ENCODE measurements around the gene SHTN1.

The SHTN1 gene

DNA sequence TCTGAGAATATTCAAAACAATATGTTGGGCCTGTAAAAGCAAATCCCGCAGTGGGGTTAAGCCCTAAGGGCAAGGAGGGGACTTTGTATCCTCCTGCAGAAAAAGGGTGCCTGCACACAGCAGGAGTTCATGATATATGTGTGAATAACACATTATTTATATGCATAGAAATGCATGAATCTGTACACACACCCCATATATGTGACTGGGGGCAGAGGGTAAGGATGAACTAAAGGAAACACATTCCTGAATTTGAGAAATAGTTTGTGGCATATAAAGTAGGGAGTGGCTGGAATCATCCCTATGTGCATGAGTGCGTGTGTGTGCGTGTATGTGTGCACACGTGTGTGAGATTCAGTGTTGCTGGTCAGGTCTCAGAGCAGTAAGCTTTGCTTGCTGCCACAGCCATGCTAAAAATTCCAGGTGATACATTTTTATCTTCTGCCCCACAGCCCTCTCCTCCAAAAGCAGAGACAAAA, 136.8 kb downstream of the SHTN1 start:
- no peak for DNase-seq

DNA sequence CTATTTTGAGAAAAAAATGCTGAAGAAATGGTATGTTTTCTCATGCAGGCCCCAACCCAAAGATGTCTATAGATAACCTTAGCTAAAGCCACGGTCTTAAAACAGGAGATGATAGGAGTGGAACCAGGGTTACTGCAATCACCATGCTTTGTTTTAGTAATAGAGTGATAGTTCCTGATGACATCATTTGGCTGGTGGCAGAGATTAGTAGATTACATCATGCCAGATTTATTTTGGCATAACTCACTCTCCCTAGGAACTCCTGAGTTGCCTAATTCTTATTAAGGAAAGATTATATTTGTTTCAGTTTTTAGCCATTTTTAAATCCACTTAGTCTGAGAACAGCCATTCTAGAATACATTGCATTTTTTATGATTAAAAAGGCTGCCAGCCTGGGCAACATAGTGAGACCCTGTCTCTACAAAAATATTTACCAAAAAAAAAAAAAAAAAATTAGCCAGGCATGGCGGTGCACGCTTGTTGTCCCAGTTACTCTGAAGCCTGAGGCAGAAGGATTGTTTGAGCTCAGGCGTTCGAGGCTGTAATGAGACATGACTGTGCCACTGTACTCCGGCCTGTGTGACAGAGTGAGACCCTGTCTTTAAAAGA, 137.9 kb downstream of the SHTN1 start:
- DNase-seq, result no peak

DNA sequence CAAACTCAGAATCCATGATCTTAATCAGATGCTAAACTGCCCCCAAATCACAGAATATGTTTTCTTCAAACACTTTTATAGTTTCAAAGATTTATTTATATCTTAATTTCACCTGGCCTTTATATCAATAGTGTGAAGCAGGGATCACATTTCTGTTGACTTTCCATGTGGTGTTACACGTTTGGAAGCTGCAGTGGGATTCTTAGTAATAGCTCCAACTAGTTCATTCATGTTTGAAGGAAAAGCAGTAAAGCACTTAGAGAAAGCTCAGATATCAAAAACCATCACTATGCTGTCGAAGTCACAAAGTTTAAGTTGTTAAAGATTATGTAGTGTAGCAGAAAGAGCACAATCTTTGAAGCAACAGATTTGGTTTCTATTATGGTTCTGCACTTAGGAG, 138.9 kb downstream of the SHTN1 start:
- DNase-seq, result no peak

- DNase-seq, result no peak
Observed at GRCh38 chr10:116864436-116864835, 140.6 kb downstream of the SHTN1 start.

GRCh38 chr10:116861796-116862195, 143.2 kb downstream of the SHTN1 start:
- no peak for DNase-seq

DNA sequence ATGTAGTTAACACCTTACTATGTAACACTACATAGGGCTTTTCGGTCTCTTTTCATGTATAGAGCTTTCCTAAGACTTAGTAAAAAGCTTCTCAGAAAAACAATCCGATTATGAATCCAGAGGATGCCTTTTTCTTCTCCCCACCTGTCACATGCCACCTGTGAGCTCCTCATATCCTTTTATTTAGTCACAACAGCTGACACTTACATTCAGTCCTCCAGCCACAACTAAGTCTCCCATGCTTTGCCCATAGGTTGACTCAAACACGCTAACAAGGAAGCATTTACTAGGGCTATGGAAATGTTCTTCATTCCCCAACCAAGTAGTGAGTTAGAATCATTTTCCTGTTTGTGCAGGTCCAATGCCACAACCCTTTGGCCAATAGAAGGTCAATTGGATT, 147.8 kb downstream of the SHTN1 start:
- DNase-seq, result no peak

DNA sequence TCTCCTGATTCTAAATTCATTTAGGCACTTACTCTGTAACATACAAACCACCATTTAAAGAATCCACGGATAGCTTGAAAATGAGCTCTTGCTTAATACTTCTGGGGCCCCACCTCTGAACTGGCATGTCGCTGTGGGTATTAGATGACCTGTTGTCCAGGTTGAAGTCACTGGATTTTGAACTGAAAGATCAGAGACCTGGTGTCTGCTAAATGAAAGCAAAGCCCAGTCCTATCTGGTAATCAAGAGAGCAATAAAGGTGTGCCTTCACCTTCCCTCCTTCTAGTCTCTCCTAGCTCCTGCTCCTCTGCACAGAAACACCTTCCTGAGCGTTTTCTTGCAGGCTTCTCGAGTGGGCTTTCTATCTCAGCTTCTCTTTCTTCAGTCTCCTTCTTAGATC, 151.3 kb downstream of the SHTN1 start:
- DNase-seq, result no peak

DNA sequence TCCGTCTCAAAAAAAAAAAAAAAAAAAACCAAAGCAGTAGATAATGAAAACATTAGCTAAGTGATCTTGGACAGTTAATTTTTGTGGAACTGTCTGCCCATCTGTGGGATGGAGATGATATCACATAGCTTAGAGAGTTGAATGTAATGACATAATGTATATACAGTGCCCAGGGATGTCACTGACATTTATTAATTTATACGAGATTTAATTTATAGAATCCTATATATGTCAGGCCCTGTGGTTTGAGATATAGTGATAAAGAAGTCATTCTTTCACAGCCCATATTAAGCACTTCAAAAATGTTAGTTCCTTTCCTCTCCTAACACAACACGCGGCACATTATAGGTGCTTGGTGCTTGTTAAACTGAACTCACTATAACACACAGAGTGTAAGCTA, 151.7 kb downstream of the SHTN1 start:
- DNase-seq, result no peak

DNA sequence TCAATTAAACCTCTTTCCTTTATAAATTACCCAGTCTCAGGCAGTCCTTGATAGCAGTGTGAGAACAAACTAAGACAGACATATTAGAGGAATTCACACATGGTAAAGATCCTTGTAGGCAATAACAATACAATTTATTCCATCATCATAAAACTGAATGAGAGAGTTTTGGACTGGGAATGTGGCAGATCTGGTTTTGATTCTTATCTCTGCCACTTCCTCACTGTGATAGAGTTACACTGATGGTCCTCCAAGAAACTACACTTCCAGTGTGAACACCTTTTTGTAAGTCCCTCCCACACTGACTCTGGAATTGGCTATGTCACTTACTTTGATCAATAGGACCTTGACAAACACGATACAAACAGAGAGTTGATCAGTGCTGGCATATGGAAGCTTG, 152.7 kb downstream of the SHTN1 start:
- no peak for DNase-seq

DNA sequence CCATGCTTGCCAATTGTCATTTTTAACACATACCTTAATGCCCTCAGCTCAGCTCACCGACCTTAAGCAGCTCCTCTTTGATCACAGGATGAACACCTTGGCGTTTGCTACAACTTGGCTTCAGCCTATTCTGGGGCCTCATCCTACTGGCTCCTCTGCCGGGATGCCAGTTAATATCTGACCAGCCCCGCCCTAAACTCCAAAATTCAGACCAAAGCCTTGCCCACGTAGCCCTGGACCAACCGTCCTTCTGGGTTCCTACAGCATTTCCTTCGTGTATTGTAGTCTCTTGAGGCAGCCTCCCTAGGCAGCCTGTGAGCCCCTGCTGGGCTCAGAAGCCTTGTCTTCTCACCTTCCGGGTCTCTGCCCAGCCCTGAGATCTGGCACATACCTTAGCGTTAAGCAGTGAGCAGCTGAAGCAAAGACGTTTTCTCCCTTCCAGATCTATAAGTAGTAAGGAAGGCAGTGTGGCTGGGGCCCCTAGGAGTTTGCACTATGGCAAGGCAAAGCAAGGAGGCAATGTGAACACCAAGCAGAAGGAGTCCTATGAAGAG, 154.9 kb downstream of the SHTN1 start:
- no peak for DNase-seq

- DNase-seq, result peak; percentile 40
Observed at GRCh38 chr10:116849248-116850057, 155.5 kb downstream of the SHTN1 start, which contains the start of gene ENO4. TSS of gene ENO4 (plus strand) at chr10:116849499. CDS start at chr10:116849567, 68 bp downstream.

DNA sequence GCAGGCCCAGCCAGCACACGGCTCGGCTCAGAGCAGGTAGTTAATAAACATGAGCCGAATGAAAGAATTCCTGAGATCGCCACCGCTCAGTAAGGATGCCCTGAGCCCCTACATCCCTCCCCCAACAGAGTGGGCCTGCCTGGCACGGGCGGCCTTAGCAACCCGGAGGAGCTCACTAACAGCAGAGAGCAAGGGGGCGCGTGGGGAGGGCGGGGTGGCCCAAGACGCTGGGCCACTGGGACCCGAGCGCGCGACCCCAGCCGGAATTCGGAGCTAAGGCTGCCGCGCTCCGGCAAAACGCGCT, 156.1 kb downstream of the SHTN1 start:
- DNase-seq, result no peak

DNA sequence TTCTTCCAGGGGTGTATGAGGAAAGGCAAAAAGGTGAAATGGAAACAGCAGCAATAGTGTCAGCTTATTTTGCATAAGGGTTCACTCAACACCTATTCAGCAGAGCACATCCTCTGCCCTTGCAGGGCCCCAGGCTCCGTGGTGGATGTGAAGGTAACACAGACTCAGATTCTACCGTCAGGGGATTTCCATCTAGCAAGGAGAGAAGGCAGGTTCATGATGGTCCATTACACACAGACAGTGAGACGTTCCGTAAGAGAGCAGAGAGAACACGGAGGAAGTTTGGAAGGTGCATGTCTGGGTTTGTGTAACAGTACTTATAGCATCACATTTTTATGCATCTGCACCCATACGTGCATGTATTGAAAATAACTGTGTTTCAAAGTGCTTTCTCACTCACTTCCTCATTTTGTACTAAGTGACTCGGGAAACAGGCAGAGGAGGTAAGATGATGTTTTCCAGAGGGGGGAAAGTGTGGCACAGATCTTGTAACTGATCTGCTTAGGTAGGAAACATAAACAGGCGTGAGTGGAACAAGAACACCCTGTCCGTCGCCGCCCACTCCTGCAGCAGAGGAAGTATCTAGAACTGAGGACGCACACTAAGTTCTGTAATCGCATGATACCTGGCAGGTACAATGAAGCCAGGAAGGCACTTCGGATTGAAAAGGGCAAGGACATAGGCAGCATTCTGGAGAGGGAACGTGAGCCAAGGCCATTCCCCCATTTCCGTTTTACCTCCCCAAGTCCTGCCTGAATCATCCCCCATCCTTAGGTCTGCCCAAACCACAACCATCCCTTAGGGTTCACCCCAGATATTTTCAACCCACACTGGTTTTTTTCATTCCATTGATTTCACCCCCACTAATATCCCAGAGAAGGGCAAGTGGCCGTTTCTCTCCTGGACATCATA, 156.7 kb downstream of the SHTN1 start:
- no peak for DNase-seq

GRCh38 chr10:116845823-116846222, 159.2 kb downstream of the SHTN1 start:
- no peak for DNase-seq

- DNase-seq, result no peak
Observed at GRCh38 chr10:116840389-116841075, 164.5 kb downstream of the SHTN1 start.

DNA sequence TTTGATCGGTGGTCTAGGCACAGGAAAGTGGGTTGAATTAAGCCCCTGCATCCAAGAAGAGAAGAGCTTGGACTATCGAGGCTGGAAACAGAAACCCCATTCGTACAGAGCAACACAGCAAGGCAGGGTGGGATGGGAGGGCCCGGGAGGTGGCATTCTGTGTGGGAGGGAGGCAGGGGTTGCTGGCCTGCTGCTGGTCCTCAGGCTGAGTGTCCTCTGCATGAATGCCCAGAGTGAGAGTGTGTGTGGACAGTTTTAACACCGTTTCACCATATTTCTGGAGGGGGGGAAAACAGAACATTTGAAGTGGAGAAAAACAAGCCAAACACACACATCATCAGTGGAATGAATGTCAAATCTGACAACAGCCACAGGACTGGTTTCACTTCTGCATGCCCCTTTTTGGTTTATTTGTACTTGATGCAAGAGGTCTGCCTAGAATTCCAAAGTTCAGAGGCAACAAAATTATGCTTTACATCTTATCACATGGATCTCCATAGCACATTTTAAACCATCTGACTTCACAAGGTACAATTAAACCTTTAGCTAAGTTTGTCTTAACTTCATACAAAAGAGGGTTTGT, 166.8 kb downstream of the SHTN1 start:
- no peak for DNase-seq

GRCh38 chr10:116836902-116837523, 168.0 kb downstream of the SHTN1 start:
- DNase-seq, result no peak

- DNase-seq, result no peak
Observed at GRCh38 chr10:116836083-116836482, 168.9 kb downstream of the SHTN1 start.

DNA sequence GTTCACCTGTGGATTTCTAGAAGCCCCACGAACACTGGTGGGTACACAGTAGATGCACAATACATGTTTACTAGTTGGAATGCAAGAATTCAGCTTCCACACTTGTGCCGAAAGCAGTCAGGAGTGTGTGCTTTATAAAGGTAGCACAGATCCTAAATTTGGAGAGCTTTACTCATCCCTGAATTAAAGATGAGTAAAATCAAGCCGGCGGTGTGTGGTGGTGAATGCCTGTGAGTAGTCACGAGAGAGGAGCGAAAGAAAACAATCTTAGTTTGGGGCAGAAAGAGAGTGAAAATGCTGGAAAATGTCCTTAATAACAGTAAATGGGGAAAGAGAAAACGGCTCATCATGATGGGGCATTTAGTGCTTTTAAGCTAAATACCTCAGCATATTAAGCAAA, 169.3 kb downstream of the SHTN1 start:
- no peak for DNase-seq

DNA sequence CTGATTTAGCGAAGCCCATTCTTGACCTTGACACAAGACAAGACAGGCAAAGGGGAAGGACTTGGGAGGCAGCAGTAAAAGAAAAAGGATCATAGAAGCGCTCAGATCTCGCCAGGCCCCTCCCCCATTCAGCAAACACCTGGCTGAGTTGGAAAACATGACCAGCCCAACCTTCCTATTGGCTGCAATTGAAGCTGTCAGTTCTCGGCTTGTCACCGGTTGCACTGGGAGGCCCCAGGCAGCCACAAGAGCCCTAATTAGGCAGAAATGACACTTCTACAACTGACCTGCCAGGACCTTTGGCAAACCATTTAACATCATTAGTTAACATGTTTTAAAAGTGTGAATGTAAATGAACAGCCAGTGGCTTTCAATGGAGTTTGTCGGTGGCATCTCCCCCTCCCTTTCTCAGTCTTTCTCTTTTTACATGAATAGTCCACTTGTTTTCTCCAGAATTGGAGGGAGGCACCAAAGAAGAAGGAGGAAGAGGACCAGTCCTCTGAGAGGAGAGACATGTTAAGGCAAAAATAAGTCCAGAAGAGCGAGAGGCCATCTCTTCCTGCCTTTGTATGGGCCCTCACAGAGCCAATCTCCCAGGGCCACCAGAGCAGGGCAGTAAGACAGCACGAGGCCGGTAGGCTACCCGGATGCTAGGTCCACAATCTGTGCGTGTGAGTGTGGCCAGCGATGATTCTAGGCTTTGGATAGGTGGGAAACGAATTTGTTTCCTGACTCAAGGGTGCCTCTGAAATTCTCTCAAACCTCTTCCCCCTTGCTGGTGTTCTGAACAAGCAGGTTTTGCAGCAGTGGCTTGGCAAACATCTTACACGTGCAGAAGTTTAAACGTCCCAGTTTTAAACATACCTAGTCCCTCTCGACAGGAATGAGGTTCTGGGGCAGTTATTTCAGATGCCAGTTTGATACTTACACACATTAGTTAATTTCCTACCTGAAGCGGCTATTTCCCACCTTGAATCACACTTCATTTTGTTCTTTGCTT, 170.7 kb downstream of the SHTN1 start:
- no peak for DNase-seq
